Hematopoietic multipotent progenitor cell treated with erythropoietin and hydrocortisone succinate and interleukin-3 and kit ligand, for 15 days (in vitro differentiated cells): ENCODE measurements around the gene NOG.

Experiments
- DNase-seq: peaks from one replicate; pipeline ENCODE4 v3.0.0-alpha.2; 2015; ENCODE audit warnings: low spot score

Gene NOG

DNA sequence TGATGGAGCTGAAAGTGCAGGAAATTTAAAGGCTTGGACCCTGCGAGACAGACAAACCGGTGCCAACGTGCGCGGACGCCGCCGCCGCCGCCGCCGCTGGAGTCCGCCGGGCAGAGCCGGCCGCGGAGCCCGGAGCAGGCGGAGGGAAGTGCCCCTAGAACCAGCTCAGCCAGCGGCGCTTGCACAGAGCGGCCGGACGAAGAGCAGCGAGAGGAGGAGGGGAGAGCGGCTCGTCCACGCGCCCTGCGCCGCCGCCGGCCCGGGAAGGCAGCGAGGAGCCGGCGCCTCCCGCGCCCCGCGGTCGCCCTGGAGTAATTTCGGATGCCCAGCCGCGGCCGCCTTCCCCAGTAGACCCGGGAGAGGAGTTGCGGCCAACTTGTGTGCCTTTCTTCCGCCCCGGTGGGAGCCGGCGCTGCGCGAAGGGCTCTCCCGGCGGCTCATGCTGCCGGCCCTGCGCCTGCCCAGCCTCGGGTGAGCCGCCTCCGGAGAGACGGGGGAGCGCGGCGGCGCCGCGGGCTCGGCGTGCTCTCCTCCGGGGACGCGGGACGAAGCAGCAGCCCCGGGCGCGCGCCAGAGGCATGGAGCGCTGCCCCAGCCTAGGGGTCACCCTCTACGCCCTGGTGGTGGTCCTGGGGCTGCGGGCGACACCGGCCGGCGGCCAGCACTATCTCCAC is at the start of gene NOG:
Gene NOG (plus strand): TSS at position 54 of the 674 bp plus-strand sequence. CDS start 525 bp downstream, at position 579.
- no peak for DNase-seq

- DNase-seq: no peak
Observed at GRCh38 chr17:56545106-56545505, 48.4 kb upstream of the NOG start.

- no peak for DNase-seq
Observed at GRCh38 chr17:56545930-56546329, 47.6 kb upstream of the NOG start.

DNA sequence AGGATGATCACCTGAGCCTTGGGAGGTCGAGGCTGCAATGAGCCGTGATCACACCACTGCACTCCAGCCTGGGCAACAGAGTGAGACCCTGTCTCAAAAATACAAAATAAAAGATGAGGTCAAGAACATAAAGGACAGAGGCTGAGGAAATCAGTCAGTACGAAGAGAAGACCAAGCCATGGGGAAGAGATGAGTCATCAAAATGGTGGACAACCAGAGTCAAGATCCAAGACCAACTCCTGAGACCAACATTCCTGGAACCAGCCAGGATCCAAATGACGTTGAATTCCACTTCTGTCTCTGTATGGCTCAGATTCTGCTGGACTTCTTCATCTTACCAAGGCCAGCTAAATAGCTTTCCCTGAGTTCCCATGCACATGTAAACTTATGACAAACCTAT is 44.8 kb upstream of the NOG start:
- no peak for DNase-seq

- no peak for DNase-seq
Observed at GRCh38 chr17:56549501-56549900, 44.0 kb upstream of the NOG start.

DNA sequence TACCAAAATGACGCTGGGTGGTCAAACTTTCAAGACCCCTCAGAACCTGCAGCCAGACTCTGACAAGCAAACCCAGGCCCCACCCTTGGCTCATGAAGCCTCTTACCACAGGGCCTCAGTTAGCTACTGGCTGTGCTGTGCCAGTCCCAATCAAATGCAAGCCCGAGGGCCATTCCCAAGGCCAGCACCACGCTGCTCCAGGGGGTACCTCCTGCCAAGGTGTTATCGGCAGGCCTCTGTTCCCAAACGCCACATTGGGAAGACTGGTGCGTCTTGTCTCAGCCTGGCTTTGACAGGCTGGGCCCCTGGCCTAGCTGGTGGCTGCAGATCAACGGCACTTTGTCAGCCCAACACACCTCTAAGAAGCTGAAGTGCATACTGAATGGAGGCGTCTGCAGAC is 35.8 kb upstream of the NOG start:
- no peak for DNase-seq

DNA sequence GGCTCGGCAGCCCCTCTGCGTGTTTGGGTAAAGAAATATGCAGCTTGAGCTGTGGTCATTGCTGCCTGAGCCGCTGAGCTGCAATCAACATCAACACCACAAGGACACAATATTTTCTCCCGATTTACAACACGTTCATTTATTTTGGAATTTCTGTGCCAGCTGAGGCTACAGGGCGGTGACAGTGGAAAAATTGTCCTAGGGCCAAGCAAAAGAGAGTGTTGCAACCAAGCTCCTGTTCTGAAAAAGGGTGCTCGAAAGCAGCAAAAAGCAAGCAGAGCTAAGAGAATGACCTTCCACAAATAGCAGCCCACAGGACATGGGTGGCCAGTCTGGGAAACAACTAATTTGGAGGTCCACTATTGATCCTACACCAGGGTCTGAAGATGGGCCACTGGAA is 35.4 kb upstream of the NOG start:
- DNase-seq: no peak

- no peak for DNase-seq
Observed at GRCh38 chr17:56570199-56570598, 23.3 kb upstream of the NOG start.

GRCh38 chr17:56571456-56571855 is 22.0 kb upstream of the NOG start:
- no peak for DNase-seq

- DNase-seq: no peak
Observed at GRCh38 chr17:56577190-56577842, 16.2 kb upstream of the NOG start.

DNA sequence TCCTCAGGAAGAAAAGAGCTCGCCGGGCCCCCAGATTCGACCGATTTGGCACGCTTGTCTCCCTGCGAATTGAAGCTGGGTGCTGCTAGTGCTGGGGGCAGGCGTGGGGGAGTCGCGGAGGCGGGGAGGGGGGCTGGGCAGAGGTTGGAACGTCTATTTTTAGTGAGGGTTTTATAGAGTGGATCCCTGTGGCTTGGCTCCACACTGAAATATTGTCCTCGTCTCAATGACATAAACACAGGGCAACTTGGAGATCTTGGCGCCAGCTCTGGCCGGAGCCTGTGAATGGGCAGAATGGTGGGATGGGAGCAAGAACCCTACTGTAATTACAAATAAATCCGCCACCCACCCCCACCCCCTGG is 15.7 kb upstream of the NOG start:
- no peak for DNase-seq

DNA sequence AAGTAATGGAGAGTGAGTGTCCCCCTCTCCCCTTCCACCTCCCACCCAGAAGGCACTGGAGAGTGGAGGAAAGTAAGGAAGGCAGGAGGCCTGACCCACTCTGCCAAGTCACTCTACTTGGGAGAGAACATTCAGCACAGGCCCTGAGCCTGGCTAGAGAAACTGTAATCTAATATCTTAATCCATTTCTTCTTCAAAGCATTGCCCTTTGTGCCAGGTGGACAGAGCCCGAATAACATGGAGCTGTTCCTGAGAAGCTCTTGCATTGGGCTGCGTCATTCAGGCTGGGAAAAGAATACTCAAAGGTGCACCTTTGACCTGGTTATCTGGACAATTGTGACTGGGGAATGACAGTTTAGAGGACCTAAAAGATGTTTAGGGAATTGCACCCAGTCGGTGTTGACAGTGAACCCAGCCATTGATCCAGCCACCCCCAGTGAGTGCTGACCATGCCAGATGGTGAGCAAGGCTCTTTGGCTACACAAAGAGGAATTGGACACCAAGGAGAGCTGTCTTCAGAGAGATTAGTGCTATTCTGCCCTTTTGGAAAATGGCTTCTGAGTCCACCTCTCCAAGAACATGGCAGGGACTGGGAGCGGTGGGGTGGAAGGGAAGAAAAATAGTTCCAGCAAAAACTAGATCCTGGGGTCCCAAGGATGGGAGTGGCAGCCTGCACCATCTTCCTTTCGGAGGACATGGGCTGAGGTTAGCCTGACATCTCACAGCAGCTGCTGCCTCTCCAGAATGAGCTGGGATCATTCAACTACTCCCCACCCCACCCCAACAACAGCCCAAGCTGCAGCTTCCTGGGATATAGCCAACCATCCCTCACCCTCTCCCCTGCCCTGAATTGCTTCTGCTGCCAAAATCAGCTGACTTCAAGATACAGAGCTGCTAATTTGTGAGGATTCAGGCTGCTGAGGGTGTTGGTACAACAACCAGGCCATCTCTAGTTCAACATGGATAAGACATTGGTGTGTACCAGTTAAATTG is 11.6 kb upstream of the NOG start:
- DNase-seq: no peak

DNA sequence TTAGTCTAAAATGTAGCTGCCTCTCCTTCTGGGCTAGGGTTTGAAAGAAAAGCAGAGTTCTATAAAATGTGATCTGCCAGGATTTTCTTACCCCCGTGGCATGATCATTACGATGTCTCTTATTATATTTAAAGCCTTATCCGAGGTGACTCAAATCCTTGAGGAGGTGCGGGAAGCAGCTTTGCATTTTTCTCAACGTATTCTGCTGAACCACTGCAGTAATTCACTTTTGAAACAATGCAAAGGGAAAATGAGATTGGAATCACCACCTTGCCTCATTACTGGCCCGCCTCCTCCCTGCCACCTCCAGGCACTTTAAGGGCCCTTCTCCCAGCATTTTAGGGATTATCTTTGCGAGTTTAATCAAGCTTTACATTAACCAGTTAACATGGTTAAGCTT is 9.7 kb upstream of the NOG start:
- no peak for DNase-seq

DNA sequence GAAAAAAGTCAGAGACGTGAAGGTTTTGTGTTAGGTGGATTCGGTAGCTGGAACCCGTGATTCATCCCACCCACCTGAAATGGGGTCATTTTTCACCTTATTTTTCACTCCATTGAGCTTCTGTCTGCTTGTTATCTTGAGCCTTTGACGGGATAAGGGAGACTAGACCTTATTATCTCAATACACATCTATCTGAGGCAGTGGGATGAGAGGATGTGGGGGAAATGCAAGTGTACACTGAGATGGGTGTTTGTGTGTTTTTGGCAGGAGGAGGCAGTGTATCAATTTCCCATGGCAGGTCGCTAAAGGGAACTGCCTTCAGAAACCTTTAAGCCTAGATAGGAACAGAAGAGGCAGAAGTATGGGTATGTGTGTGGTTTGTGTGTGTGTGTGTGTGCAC is 6.2 kb upstream of the NOG start:
- no peak for DNase-seq

- peak; percentile 32 for DNase-seq
Observed at GRCh38 chr17:56592487-56593085, 913 bp upstream of the NOG start.

DNA sequence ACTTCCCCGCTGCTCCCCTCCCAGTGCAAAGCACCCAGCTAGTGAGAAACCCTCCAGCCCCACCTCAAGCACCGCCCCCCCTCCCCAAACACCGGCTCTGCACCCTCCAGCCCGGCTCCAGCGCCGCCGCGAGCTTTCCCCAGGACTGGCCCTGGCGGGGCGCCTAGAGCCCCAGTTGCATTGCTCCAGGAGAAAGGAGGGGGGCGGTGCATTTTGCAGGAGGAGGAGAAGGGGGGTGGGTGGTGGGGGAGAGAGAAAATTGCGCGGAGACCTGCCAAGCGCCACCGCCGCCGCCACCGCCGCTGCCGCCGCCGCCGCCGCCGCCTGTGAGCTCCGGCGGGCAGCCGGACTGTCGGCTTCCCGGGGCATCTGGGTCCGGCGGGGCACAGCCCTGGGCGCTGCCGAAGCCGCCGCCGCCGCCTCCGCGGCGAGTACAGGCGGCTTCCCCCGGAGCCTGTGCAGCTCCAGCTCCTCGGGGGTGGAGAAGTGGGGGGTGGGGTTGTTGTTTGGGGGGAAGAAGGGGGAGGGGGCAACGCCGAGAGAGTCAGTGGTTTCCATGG is 333 bp upstream of the NOG start:
- DNase-seq: no peak

DNA sequence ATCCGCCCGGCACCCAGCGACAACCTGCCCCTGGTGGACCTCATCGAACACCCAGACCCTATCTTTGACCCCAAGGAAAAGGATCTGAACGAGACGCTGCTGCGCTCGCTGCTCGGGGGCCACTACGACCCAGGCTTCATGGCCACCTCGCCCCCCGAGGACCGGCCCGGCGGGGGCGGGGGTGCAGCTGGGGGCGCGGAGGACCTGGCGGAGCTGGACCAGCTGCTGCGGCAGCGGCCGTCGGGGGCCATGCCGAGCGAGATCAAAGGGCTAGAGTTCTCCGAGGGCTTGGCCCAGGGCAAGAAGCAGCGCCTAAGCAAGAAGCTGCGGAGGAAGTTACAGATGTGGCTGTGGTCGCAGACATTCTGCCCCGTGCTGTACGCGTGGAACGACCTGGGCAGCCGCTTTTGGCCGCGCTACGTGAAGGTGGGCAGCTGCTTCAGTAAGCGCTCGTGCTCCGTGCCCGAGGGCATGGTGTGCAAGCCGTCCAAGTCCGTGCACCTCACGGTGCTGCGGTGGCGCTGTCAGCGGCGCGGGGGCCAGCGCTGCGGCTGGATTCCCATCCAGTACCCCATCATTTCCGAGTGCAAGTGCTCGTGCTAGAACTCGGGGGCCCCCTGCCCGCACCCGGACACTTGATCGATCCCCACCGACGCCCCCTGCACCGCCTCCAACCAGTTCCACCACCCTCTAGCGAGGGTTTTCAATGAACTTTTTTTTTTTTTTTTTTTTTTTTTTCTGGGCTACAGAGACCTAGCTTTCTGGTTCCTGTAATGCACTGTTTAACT is 1.0 kb downstream of the NOG start:
- DNase-seq: no peak

DNA sequence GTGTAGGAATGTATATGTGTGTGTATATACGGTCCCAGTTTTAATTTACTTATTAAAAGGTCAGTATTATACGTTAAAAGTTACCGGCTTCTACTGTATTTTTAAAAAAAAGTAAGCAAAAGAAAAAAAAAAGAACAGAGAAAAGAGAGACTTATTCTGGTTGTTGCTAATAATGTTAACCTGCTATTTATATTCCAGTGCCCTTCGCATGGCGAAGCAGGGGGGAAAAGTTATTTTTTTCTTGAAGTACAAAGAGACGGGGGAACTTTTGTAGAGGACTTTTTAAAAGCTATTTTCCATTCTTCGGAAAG is 1.6 kb downstream of the NOG start:
- no peak for DNase-seq

GRCh38 chr17:56595831-56596690 is 2.6 kb downstream of the NOG start:
- no peak for DNase-seq

GRCh38 chr17:56596691-56597494 is 3.4 kb downstream of the NOG start:
- DNase-seq: no peak
